ENCODE results near the gene PTH2R.
"Not testable (repeated sequence)": the region's sequence is repeated elsewhere in the genome, so short reads cannot be mapped to it uniquely, and the experiment has no call there.

Gene PTH2R

DNA sequence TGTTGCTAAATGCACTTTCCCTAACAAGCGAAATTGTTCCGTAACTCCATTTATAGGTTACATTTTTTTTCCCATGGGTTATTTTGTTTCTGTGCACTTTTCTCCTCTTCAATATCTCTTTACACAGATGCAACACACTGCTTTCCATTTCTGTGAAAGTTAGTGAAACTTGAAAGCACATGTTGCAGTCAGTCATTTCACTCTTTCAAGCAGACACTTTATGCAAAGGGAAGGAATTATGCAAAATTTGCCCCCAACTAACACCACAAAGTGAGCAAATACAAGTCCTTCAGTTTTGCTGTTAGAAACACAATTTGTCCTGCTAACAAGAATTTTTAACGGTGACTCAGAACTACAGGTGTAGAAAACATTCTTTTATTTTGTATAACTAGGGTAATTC lies 124.8 kb downstream of the PTH2R start:
- no peaks in the 10 kb centered on the region for H3K36me3 ChIP-seq (replicated peaks in 1 of 2; ENCODE audit: control insufficient read depth in 2 of 2, insufficient read depth in 2 of 2, low read length in 2 of 2)
- H3K23ac ChIP-seq (ENCODE audit: low read depth, low read length, poor library complexity): no peak overlapping the region
- no peak overlapping the region for H4K8ac ChIP-seq (ENCODE audit: low read depth, low read length)
- no CpG with 5 or more reads among the region's 3 CpGs for WGBS, 2 donors (ENCODE audit: extremely low coverage in 2 of 2, insufficient read length in 2 of 2, insufficient replicate concordance in 1 of 2)
- no peaks in the 10 kb centered on the region for H3K27me3 ChIP-seq (ENCODE audit: control insufficient read depth in 3 of 3, insufficient read depth in 3 of 3, low read depth in 1 of 3, low read length in 3 of 3)
- no peak overlapping the region for H3K4me2 ChIP-seq (ENCODE audit: insufficient read depth, low read length, poor library complexity, severe bottlenecking)
- H3K9ac ChIP-seq (ENCODE audit: low read depth, low read length, poor library complexity): no peak overlapping the region
- no peak overlapping the region for H2BK12ac ChIP-seq (ENCODE audit: low read length)
- H2AK5ac ChIP-seq (ENCODE audit: low read depth, low read length): no peak overlapping the region
- H3K14ac ChIP-seq (ENCODE audit: low read length): no peak overlapping the region
- H3K4me1 ChIP-seq (ENCODE audit: control insufficient read depth in 2 of 2, insufficient read depth in 1 of 2, low read depth in 1 of 2, low read length in 2 of 2): no peaks in the 10 kb centered on the region
- no peak overlapping the region for H3K18ac ChIP-seq (ENCODE audit: low read length)
- no peak overlapping the region for H2AFZ ChIP-seq (ENCODE audit: low read length)
- no peak overlapping the region for H2BK15ac ChIP-seq (ENCODE audit: low read length)
- H3K79me1 ChIP-seq (ENCODE audit: low read depth, low read length): no peaks in the 10 kb centered on the region
- H3K4ac ChIP-seq (ENCODE audit: low read length): no peak overlapping the region
- H3K9me3 ChIP-seq (replicated peaks in 1 of 2; ENCODE audit: control insufficient read depth in 2 of 2, insufficient read depth in 1 of 2, low read depth in 1 of 2, low read length in 2 of 2): peaks cover 0 to 3% of the 10 kb centered on the region in 2 donors
- H3K4me3 ChIP-seq (ENCODE audit: low read length in 2 of 2): no peak overlapping the region
- H2BK5ac ChIP-seq (ENCODE audit: low read length): no peak overlapping the region
- no peak for DNase-seq (ENCODE audit: low spot score)
- H2BK120ac ChIP-seq (ENCODE audit: low read depth, low read length): no peak overlapping the region
- H4K91ac ChIP-seq (ENCODE audit: low read depth, low read length, poor library complexity): no peak overlapping the region
- H3K27ac ChIP-seq (replicated peaks; ENCODE audit: low read length): no peak overlapping the region

DNA sequence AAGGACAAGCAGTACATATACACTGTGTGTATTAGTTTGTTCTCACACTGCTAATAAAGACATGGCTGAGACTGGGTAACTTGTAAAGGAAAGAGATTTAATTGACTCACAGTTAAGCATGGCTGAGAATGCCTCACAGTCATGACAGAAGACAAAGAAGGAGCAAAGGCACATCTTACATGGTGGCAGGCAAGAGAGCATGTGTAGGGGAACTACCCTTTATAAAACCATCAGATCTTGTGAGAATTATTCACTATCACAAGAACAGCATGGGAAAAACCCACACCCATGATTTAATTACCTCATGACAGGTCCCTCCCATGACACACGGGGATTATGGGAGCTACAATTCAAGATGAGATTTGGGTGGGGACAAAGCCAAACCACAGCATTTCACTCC lies 129.0 kb downstream of the PTH2R start:
- not testable (repeated sequence) for H3K18ac ChIP-seq (ENCODE audit: low read length); H3K36me3 ChIP-seq (replicated peaks in 1 of 2; ENCODE audit: control insufficient read depth in 2 of 2, insufficient read depth in 2 of 2, low read length in 2 of 2); DNase-seq (ENCODE audit: low spot score); H3K4me2 ChIP-seq (ENCODE audit: insufficient read depth, low read length, poor library complexity, severe bottlenecking); H3K9ac ChIP-seq (ENCODE audit: low read depth, low read length, poor library complexity); H4K8ac ChIP-seq (ENCODE audit: low read depth, low read length); H3K4me1 ChIP-seq (ENCODE audit: control insufficient read depth in 2 of 2, insufficient read depth in 1 of 2, low read depth in 1 of 2, low read length in 2 of 2); H3K27me3 ChIP-seq (ENCODE audit: control insufficient read depth in 3 of 3, insufficient read depth in 3 of 3, low read depth in 1 of 3, low read length in 3 of 3); H3K27ac ChIP-seq (replicated peaks; ENCODE audit: low read length); H3K4me3 ChIP-seq (ENCODE audit: low read length in 2 of 2); H2AK5ac ChIP-seq (ENCODE audit: low read depth, low read length); H2BK12ac ChIP-seq (ENCODE audit: low read length); H3K4ac ChIP-seq (ENCODE audit: low read length); H4K91ac ChIP-seq (ENCODE audit: low read depth, low read length, poor library complexity); H2BK5ac ChIP-seq (ENCODE audit: low read length); H3K14ac ChIP-seq (ENCODE audit: low read length); H2AFZ ChIP-seq (ENCODE audit: low read length); H2BK120ac ChIP-seq (ENCODE audit: low read depth, low read length); H3K9me3 ChIP-seq (replicated peaks in 1 of 2; ENCODE audit: control insufficient read depth in 2 of 2, insufficient read depth in 1 of 2, low read depth in 1 of 2, low read length in 2 of 2); H3K79me1 ChIP-seq (ENCODE audit: low read depth, low read length); H3K23ac ChIP-seq (ENCODE audit: low read depth, low read length, poor library complexity); H2BK15ac ChIP-seq (ENCODE audit: low read length)
- WGBS, 2 donors (ENCODE audit: extremely low coverage in 2 of 2, insufficient read length in 2 of 2, insufficient replicate concordance in 1 of 2): no CpG with 5 or more reads among the region's 1 CpG

DNA sequence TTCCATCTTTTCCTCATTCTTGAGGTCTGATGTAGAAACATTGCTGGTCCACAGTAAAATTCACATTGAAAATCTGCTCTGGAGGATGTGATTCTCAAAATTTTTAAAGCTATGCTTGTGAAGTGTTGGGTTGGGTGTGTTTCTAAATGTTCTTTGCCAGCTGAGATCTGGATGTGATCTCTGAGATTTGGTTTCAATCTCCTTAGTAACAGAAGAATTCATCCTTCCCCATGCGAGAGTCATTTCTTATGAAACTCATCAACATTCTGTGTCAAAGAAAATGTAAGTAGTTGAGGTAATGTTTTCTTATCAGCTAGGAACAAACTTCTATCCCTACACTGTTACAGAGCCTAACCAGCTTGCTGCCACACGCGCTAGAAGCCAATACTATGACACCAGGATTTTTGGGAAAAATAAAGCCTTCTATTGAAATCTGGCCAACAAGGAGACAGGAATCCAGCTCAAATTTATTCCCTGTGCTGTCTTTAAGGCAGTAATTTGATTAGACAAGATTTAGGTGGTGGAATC lies 134.9 kb downstream of the PTH2R start:
- no peak overlapping the region for H2AK5ac ChIP-seq (ENCODE audit: low read depth, low read length)
- H3K23ac ChIP-seq (ENCODE audit: low read depth, low read length, poor library complexity): no peak overlapping the region
- H3K36me3 ChIP-seq (replicated peaks in 1 of 2; ENCODE audit: control insufficient read depth in 2 of 2, insufficient read depth in 2 of 2, low read length in 2 of 2): no peaks in the 10 kb centered on the region
- no peak overlapping the region for H2BK15ac ChIP-seq (ENCODE audit: low read length)
- H3K18ac ChIP-seq (ENCODE audit: low read length): no peak overlapping the region
- no peak overlapping the region for H3K14ac ChIP-seq (ENCODE audit: low read length)
- no CpG with 5 or more reads among the region's 3 CpGs for WGBS, 2 donors (ENCODE audit: extremely low coverage in 2 of 2, insufficient read length in 2 of 2, insufficient replicate concordance in 1 of 2)
- H3K79me1 ChIP-seq (ENCODE audit: low read depth, low read length): no peaks in the 10 kb centered on the region
- H4K91ac ChIP-seq (ENCODE audit: low read depth, low read length, poor library complexity): no peak overlapping the region
- H3K27me3 ChIP-seq (ENCODE audit: control insufficient read depth in 3 of 3, insufficient read depth in 3 of 3, low read depth in 1 of 3, low read length in 3 of 3): no peaks in the 10 kb centered on the region
- no peak overlapping the region for H3K4ac ChIP-seq (ENCODE audit: low read length)
- no peak overlapping the region for H2BK12ac ChIP-seq (ENCODE audit: low read length)
- no peak overlapping the region for H3K4me2 ChIP-seq (ENCODE audit: insufficient read depth, low read length, poor library complexity, severe bottlenecking)
- peaks cover 0 to 4% of the 10 kb centered on the region in 2 donors for H3K4me1 ChIP-seq (ENCODE audit: control insufficient read depth in 2 of 2, insufficient read depth in 1 of 2, low read depth in 1 of 2, low read length in 2 of 2)
- no peak overlapping the region for H2BK5ac ChIP-seq (ENCODE audit: low read length)
- no peak overlapping the region for H3K4me3 ChIP-seq (ENCODE audit: low read length in 2 of 2)
- no peak overlapping the region for H4K8ac ChIP-seq (ENCODE audit: low read depth, low read length)
- H3K9ac ChIP-seq (ENCODE audit: low read depth, low read length, poor library complexity): no peak overlapping the region
- no peaks in the 10 kb centered on the region for H3K9me3 ChIP-seq (replicated peaks in 1 of 2; ENCODE audit: control insufficient read depth in 2 of 2, insufficient read depth in 1 of 2, low read depth in 1 of 2, low read length in 2 of 2)
- no peak overlapping the region for H3K27ac ChIP-seq (replicated peaks; ENCODE audit: low read length)
- no peak for DNase-seq (ENCODE audit: low spot score)
- H2AFZ ChIP-seq (ENCODE audit: low read length): no peak overlapping the region
- no peak overlapping the region for H2BK120ac ChIP-seq (ENCODE audit: low read depth, low read length)

DNA sequence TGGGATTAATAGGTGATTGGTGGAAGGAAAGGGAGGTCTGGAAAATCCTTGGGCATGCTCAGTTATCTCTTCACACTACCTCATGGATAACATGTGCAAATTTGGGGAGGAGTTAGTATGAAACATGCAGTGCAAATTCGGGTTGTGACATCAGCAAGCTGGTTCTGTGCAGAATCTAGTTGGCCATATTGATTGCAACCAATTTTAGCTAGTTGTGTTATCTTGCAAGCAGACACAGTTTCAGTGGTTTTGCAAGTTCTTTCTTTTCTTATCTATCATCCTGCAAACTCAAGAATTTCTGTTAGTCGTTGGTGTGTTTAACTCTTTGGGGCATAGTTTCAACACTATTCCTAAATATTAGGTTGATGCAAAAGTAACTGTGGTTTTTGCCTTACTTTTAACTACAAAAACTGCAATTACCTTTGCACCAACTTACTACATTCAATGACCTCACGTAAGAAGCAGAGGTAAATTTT lies 135.4 kb downstream of the PTH2R start:
- H3K4me2 ChIP-seq (ENCODE audit: insufficient read depth, low read length, poor library complexity, severe bottlenecking): no peak overlapping the region
- H3K4me1 ChIP-seq (ENCODE audit: control insufficient read depth in 2 of 2, insufficient read depth in 1 of 2, low read depth in 1 of 2, low read length in 2 of 2): peaks cover 0 to 4% of the 10 kb centered on the region in 2 donors
- H3K79me1 ChIP-seq (ENCODE audit: low read depth, low read length): no peaks in the 10 kb centered on the region
- H3K23ac ChIP-seq (ENCODE audit: low read depth, low read length, poor library complexity): no peak overlapping the region
- no peak overlapping the region for H2BK5ac ChIP-seq (ENCODE audit: low read length)
- WGBS, 2 donors (ENCODE audit: extremely low coverage in 2 of 2, insufficient read length in 2 of 2, insufficient replicate concordance in 1 of 2): no CpG with 5 or more reads among the region's 3 CpGs
- H4K8ac ChIP-seq (ENCODE audit: low read depth, low read length): no peak overlapping the region
- no peak overlapping the region for H3K18ac ChIP-seq (ENCODE audit: low read length)
- no peaks in the 10 kb centered on the region for H3K27me3 ChIP-seq (ENCODE audit: control insufficient read depth in 3 of 3, insufficient read depth in 3 of 3, low read depth in 1 of 3, low read length in 3 of 3)
- no peak overlapping the region for H3K14ac ChIP-seq (ENCODE audit: low read length)
- no peak overlapping the region for H2BK12ac ChIP-seq (ENCODE audit: low read length)
- no peak overlapping the region for H3K4me3 ChIP-seq (ENCODE audit: low read length in 2 of 2)
- H3K4ac ChIP-seq (ENCODE audit: low read length): no peak overlapping the region
- no peak overlapping the region for H3K27ac ChIP-seq (replicated peaks; ENCODE audit: low read length)
- H2BK15ac ChIP-seq (ENCODE audit: low read length): no peak overlapping the region
- no peak for DNase-seq (ENCODE audit: low spot score)
- H3K9ac ChIP-seq (ENCODE audit: low read depth, low read length, poor library complexity): no peak overlapping the region
- no peak overlapping the region for H2AK5ac ChIP-seq (ENCODE audit: low read depth, low read length)
- H4K91ac ChIP-seq (ENCODE audit: low read depth, low read length, poor library complexity): no peak overlapping the region
- H3K9me3 ChIP-seq (replicated peaks in 1 of 2; ENCODE audit: control insufficient read depth in 2 of 2, insufficient read depth in 1 of 2, low read depth in 1 of 2, low read length in 2 of 2): no peaks in the 10 kb centered on the region
- no peak overlapping the region for H2BK120ac ChIP-seq (ENCODE audit: low read depth, low read length)
- no peaks in the 10 kb centered on the region for H3K36me3 ChIP-seq (replicated peaks in 1 of 2; ENCODE audit: control insufficient read depth in 2 of 2, insufficient read depth in 2 of 2, low read length in 2 of 2)
- no peak overlapping the region for H2AFZ ChIP-seq (ENCODE audit: low read length)
